ENCODE data around the gene DDIT3.

- TF ChIP-seq CTCF (IDR thresholded peaks at IDR 0.05), result no peak
- TF ChIP-seq POLR2A (IDR thresholded peaks at IDR 0.05), result no peak
These were observed 49.9 kb downstream of the DDIT3 start for GRCh38 chr12:57470286-57470969.

All from heart left ventricle (tissue), 13 donors.